Right lung (tissue), 10 donors: ENCODE data around the gene SLC6A7. TPM values are rescaled to one million over a fixed set of nuclear protein-coding genes. Genes with fewer than 3 reads are reported as not detected.
A peak's percentile ranks its signal among the peaks of the same experiment; 100 is the strongest.

Experiments
- DNase-seq, 2 donors: peaks; one replicate each; pipeline ENCODE4 v3.0.0-alpha.2; 2013
- long read RNA-seq, 8 donors: transcript quantifications; one replicate each; lab custom pipeline, GENCODE V29; 2026
- polyA plus RNA-seq, 5 donors: library from polyadenylated mRNA; unstranded; fragments of 120-200 nt; gene quantifications; one replicate each; pipeline versions ENCODE4 v1.2.1 to v1.2.3, GENCODE V29; 2013; ENCODE audit warnings: inconsistent platforms in 1 of 5, low replicate concordance in 1 of 5; ENCODE audit not compliant: insufficient read length in 5 of 5, insufficient read depth in 1 of 5

Gene SLC6A7
- polyA plus RNA-seq: under 1 TPM in 2 of 5 donors, not detected in 3; 0.04 to 0.05 TPM
- long read RNA-seq, donor 1: 0 reads
- long read RNA-seq, donor 2: 0 reads
- long read RNA-seq, donor 3: 0 reads
- long read RNA-seq, donor 4: 0 reads
- long read RNA-seq, donor 5: 0 reads
- long read RNA-seq, donor 6: 0 reads
- long read RNA-seq, donor 7, partial matches to known transcripts: 0 of 41 reads
- long read RNA-seq, donor 7, other reads (novel, unspliced or antisense): 41 of 41 reads
- long read RNA-seq, donor 8: 0 reads

GRCh38 chr5:150189728-150190502 lies at the start of gene SLC6A7:
SLC6A7 (plus strand) TSS chr5:150190062; CDS start chr5:150190328, 266 bp downstream.
- no peak for DNase-seq

GRCh38 chr5:150140830-150141229 lies 49.0 kb upstream of the SLC6A7 start:
- DNase-seq: peak; percentile 71 to 75

DNA sequence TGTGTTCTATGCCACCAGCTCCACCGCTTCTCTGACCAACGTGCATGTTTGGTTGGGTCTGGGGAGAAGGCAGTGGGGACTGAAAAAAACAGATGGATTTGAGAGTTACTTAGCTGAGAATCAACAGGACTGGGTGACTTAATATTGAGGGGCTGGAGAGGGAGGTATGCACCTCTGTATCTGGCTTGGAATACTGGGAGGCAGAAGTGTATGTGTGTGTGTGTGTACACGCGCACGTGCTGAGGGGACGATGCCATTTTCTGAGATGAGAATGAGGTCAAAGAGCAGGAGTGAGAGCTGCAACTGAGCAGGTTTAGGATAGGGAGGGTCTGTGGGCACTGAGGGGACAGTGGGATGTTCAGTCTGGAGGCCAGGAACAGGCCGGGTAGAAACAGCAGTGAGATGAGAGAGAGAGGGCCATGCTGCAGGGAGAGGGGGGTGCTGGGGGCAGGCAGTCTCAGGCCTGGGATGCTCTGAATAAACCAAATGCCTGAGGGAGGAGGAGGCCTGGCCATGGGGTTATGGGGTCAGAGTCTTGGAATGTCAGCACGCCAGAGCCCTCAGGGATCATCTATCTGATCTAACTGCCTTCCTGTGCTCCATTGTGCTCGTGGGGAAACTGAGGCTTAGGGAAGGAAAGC lies 48.2 kb upstream of the SLC6A7 start:
- DNase-seq: no peak

- DNase-seq: no peak
These were observed 47.5 kb upstream of the SLC6A7 start for GRCh38 chr5:150142185-150142958.

- DNase-seq: no peak
These were observed 46.9 kb upstream of the SLC6A7 start for GRCh38 chr5:150142959-150143349.

GRCh38 chr5:150143350-150144245 lies 46.3 kb upstream of the SLC6A7 start:
- no peak for DNase-seq

DNA sequence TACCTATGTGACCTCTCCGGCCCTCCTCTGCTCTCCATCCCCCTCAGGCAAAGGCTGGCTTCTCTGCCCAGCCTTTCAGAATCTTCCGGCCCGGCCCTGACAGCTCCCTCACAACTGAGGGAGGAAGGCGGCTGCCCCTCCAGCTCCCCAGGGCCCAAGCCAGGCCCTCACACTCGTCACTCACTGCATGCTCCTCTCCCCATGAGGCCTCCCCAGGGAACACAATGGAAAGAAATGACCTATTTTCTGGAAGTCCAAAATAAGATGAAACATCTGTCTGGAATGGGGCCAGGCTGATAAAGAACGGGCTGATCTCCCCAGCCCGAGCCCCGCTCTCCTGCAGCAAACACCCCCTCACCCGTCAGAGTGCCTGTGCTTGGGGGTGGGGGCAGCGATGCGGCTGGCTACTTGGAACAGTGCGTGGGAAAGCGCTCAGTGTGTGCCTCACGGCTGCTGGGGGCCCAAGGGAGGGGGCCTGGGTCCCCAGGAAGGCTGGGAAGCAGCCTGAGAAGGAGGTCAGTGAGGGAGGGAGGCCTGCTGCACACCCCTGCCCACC lies 45.5 kb upstream of the SLC6A7 start:
- DNase-seq: peak; percentile 85 to 88

DNA sequence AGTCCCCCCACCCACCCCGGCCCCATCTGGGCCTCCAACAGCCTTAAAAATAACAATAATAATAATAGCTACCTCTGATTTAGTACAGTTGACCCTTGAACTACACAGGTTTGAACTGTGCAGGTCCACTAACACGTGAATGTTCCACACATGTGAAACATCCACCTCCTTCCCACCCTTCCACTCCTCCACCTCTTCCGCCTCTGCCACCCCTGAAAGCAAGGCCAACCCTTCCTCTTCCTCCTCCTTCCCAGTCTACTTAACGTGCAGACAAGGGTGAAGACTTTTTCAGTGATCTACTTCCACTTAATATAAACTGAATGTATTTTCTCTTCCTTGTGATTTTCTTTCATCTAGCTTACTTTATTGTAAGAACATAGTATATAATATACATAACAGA lies 45.0 kb upstream of the SLC6A7 start:
- DNase-seq: no peak

DNA sequence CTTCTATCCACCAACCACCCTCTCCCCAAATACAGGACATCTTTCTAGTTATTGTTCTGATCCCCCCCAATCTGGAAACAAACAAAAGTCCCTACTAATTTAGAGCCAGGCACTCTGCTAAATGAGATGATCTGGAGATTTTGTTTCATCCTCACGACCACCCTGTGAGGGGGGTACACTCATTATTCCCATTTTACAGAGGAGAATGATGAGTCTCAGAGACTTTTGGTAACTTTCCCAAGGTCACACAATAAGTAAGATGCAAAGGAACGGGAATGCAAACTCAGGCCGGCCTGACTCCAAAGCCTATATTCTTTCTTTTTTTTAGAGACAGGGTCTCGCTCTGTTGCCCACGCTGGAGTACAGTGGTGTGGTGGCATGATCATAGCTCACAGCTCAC lies 43.6 kb upstream of the SLC6A7 start:
- no peak for DNase-seq

GRCh38 chr5:150146862-150147601 lies 42.8 kb upstream of the SLC6A7 start:
- DNase-seq: no peak

- DNase-seq: no peak
These were observed 42.2 kb upstream of the SLC6A7 start for GRCh38 chr5:150147670-150148069.

GRCh38 chr5:150148117-150148927 lies 41.5 kb upstream of the SLC6A7 start:
- no peak for DNase-seq

DNA sequence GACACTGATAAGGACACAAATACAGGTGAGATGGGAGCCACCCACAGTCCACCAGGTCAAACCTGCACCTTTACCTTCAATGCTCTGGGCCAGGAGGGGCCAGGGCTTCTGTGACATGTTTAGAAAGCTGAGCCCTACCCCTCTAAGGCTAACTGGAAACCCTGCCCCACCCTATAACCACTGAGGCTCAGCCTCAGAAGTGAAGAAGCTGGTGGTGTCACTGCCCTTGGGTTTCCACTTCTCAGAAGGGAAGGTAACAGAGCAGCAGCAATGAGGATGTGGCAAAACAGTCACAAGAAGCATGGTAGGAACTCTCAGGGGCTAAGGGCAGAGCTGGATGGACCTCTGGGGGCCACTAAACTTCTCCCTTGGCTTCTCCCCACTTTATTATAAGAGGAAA lies 40.2 kb upstream of the SLC6A7 start:
- DNase-seq: no peak

DNA sequence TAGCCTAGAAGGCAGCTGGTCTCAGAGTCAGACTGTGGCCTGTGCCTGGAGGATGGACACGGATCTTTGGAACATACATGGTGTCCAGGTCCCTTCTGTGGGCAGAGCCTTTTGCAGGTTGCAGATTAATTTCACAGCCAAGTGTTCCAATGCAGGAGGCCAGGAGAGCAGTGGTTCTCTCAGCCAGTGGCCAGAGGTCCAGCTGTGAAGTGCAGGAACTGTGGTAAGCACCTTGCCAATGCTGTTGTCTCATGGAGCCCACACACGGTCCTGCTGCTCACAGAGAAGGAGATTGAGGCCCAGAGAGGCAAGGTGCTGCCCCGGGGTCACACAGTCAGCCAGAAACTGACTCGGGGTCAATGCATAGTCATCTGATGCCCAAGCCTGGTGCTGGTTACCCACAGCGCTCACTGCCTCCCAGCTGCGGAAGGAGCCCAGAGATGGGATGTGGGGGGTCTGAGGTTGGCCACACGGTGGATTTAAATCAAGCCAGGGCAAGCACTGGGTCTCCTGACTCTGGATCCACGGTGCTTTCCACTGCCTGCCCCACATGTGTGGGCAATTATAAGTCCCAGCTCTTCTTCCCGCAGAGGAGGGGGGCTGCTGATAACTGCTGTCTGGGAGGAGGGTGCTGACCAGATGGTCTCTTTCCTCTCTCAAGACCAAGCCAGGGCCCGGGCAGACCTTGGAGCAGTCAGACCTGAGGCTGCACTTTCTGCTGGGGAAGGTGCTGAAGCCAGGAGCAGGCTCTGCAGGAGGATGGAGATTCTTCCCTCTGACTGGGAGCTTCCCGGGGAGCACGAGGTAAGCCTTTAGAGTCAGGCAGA lies 37.0 kb upstream of the SLC6A7 start:
- DNase-seq: no peak

DNA sequence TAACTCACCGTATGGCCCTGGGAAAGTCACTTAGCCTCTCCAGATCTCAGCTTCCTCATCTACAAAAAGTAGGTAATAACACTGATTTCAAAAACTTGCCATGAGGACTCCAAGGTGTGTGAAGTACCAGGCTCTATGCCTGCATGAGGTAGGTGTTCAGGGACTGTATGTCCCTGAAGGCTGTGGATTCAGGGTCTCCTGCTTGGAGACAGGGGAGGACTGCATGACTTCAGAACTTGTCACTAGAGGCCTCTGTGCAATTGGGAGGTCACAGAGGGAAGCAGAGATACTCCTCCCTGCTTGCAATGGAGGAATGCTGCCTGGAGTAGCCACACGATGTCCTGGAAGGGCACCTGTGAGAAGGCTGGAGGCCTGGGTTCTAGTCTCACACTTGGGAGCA lies 36.4 kb upstream of the SLC6A7 start:
- DNase-seq: no peak

DNA sequence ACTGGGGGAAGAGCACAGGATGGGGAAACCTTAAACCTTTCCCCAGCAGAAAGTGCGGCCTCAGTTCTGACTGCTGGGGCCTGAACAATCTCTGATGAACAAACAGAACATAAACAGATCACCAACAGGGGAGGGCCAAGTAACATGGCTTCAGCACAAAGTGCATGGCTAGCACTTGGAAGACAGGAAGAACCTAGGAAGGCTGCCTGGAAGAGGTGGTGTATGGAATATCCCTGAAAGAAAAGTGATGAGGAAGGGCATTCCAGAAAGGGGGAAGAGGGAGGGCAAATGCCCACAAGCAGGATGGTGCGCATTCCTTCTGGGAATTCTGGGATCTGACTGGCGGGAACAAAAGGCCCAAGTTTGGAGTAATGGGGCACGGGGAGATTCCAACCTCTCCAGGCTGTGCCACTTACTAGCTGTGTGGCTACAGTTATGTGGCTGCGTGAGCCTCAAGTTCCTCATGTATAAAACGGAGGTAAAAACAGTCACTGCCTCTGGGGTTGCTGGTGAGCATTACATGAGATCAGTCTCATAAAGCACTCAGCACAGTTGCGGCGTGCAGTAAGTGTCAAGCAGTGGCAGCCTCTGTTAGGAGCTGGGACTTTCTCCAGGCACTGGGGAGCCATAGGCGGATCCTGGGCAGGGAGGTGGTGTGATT lies 35.8 kb upstream of the SLC6A7 start:
- no peak for DNase-seq

DNA sequence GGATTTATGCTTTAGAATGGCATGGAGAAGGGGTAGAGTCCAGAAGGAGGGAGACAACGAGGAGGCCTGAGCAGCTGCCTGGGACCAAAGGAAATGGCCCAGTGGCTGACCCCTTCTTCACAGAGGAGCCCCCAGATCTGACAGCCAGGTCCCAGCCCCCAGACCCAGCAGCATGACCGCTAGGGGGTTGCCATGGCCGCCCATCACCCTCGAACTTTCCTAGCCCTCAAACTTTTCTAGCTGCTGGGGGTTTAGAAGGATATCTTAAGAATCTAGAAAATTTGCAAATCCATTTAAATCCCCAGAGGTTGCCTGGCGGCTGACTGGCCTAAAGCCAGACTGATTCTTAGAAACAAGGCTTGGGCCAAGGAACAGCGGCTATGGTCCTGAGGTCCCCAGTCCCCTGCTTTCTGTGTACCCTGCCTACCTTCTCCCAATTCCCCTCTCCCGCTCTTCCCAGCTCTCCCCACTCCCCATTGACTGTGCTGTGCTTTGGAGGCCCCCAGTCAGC lies 35.2 kb upstream of the SLC6A7 start:
- no peak for DNase-seq
